NCI-H128 (cell line): ENCODE results near the gene SMYD3.
"Not testable (repeated sequence)": the region's sequence is repeated elsewhere in the genome, so short reads cannot be mapped to it uniquely, and the experiment has no call there.

Source experiments
- DNase-seq: peaks from one replicate; lab custom pipeline; 2025; ENCODE audit not compliant: unreplicated experiment; lab: John Stamatoyannopoulos, UW

Gene SMYD3

GRCh38 chr1:245714027-245714426, 793.1 kb downstream of the SMYD3 start:
- DNase-seq: not testable (repeated sequence)

DNA sequence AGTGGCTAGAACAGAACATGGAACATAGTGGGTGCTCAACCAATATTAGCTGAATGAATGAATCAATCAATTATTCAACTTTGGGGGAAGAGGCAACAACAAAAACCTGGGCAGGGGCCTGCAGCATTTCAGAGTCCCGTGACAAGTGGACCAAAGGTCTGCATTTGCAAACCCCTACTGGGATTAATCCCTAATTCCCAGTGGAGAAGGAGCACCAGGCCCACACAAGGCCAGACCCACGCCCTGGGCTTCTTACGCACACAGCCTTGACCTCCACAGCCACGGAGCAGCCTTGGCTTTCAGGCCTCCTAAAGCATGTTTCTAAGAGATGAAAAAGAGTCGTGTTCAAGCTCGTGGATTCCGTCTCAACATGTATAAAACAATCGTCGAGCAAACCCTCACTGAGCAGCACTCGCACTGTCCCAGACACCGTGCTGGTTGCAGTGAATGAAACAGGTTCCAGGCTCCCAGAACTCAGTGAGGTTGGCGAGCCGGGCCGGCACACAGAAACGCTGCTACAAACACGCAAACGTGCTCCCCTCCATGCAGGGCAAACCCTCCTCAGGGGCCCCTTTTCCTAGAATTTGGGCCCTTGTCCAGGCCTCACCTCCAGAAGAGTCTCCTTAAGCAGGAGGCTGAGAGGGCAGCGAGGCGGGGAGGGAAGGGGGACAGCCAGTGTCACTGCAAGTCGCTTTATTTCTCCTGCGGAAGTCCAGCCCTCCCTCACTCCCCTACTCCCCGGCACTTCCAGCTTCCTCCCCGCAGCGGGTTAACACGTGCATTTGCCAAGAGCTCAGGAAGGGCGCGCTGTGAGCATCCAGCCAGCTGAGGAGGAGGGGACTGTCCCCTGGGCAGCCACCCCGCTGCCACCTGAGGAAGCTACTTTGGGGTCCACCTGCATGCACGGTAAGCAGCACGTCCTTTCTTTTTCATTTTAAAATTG, 795.8 kb downstream of the SMYD3 start:
- no peak for DNase-seq

DNA sequence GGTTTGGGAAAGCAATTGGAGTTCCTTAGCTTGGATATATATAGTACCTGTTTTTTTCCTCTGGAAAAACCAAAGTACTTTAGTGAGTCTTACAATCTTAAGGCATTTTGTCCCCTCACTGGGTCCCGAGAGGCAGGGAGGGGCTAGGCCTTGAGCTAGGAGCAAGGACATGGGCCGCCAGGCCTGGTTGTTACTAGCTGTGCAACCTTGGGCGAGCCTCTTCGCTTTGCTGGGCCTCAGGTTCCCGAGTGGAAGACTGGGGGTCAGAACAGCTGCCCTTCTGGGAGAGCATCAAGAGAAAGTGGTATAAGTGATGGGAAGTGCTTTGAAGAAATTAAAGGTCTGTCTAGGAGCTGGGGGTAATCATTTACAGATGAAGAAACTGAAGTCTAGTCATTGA, 799.1 kb downstream of the SMYD3 start:
- DNase-seq: no peak

DNA sequence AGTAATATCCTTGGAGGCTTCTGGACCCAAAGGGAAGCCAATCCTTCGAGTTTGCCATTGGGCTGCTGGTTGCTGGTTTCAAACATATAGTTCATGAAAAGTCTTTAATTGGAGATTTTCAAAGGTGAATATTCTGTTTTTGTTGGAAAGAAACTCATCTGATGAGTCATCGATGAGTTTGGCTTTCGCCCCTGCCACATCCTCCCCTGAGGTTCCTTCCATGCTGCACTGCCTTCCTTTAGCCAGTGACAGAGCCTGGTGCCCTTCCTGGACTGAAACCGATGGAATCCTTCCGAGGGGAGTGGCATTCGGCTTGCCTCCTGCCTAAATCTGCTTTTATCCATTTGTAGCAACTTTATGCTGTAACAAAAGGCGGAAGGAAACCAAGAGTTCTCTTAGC, 802.3 kb downstream of the SMYD3 start:
- no peak for DNase-seq

DNA sequence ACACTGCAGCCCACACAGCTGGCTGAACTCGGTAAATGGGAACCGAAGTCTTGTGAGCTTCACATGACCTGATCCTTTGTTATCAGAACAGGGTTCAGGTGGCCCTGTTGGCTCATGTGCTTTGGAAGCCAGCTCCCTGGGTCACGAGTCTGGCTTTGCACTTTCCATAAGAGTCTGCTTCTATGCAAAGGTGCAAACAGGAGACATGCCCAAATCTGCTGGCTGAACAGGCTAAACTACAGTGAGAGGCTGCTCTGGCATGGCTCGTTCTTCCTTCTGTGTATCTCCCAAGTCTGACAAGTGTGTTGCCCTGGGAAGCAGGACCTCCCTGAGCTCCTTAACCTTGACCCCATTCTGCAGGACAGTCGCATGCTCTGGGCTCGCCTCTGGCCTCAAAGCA, 802.7 kb downstream of the SMYD3 start:
- DNase-seq: no peak

- DNase-seq: no peak
These were observed 804.7 kb downstream of the SMYD3 start for GRCh38 chr1:245702346-245702745.

DNA sequence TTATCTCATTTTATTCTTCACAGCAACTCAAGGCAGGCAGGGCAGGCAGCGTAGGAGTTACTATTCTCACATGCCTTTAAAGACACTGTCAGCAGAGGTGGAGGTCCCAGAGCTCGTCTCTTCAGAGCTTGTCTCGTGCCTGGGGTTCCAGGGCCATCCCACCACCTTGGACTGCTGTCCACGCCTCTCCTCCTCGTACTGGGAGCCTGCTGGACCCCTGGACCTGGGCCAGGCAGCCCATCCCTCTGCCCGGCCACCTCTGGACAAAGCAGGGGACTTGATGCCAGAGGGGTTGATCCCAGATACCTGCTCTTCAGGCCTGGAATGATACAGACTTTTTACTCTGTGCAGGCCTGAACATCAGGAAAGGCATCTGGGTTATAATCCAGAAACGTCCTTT, 805.4 kb downstream of the SMYD3 start:
- DNase-seq: no peak

DNA sequence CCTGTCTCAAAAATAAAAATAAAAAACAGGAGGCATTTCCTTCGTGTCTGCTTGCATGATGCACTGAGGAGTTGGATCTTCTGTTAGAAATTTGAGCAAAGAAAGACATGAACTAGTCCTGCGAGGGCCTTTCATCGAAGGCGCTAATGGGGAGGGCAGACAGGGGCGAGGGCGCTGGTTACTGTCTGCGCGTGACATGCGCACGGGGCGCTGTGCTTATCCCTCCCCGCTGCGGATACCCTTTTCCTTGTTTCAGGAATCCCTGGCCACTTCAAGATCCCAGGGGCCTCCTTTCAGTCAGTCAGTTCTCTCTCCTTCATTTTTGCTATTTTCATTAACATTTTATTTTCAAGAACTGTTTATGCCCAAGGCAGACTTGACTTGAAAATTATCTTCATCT, 806.4 kb downstream of the SMYD3 start:
- DNase-seq: no peak
